NCI-H774 (cell line): ENCODE results near the gene ANAPC1.
"Not testable (repeated sequence)": the region's sequence is repeated elsewhere in the genome, so short reads cannot be mapped to it uniquely, and the experiment has no call there.

Experiments
- DNase-seq: peaks from one replicate; lab custom pipeline; 2025; lab: John Stamatoyannopoulos, UW

The ANAPC1 gene, protein sequence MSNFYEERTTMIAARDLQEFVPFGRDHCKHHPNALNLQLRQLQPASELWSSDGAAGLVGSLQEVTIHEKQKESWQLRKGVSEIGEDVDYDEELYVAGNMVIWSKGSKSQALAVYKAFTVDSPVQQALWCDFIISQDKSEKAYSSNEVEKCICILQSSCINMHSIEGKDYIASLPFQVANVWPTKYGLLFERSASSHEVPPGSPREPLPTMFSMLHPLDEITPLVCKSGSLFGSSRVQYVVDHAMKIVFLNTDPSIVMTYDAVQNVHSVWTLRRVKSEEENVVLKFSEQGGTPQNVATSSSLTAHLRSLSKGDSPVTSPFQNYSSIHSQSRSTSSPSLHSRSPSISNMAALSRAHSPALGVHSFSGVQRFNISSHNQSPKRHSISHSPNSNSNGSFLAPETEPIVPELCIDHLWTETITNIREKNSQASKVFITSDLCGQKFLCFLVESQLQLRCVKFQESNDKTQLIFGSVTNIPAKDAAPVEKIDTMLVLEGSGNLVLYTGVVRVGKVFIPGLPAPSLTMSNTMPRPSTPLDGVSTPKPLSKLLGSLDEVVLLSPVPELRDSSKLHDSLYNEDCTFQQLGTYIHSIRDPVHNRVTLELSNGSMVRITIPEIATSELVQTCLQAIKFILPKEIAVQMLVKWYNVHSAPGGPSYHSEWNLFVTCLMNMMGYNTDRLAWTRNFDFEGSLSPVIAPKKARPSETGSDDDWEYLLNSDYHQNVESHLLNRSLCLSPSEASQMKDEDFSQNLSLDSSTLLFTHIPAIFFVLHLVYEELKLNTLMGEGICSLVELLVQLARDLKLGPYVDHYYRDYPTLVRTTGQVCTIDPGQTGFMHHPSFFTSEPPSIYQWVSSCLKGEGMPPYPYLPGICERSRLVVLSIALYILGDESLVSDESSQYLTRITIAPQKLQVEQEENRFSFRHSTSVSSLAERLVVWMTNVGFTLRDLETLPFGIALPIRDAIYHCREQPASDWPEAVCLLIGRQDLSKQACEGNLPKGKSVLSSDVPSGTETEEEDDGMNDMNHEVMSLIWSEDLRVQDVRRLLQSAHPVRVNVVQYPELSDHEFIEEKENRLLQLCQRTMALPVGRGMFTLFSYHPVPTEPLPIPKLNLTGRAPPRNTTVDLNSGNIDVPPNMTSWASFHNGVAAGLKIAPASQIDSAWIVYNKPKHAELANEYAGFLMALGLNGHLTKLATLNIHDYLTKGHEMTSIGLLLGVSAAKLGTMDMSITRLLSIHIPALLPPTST (N-terminal part only)

DNA sequence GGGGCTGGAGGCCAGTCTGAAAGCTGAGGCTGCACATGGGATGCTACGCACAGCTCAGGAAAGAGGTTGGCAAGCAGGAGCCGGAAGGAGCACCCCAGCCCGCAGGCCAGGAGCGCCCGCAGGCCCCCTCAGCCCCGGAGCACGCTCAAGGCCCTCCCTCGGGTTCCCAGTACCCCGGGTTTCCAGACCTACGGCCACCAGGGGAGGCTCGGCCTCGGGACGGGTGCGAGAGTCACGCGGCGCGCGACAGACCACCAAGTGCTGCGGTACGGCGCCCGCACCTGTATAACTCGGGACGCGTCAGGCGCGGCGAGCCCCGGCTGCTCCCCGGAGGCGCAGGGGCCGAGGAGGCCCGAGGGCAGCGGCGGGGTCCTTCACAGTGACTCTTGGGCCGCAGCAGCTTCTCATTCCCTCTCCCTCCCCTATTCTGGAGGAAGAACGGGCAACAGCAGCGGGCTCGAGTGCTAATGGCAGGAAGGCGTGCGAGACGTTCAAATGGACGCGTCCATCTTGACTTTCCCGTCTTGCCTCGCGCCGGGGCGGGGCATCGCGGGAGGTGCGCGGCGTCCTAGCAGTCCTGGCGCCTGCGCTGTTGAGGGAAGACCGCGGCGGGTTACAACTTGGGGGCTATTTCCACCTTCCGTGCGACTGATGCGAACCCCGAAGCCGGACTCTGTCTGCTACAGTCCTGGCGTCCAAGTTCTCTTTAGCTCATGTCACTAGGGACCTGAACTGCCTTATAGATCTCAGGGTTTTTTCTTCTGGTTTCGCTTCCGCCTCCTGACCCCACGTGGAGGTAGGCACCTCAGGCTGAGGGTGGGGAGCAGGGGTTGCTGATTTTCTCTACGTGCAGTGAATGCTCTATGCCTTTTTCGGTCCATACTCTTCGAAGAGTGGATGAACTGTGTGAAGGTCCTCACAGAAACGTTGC, at the start of gene ANAPC1:
Gene ANAPC1, minus strand, starts transcription at position 533 of the 931 bp plus-strand sequence. CDS start 3,368 bp downstream, outside the sequence.
- peak; percentile 72 for DNase-seq

DNA sequence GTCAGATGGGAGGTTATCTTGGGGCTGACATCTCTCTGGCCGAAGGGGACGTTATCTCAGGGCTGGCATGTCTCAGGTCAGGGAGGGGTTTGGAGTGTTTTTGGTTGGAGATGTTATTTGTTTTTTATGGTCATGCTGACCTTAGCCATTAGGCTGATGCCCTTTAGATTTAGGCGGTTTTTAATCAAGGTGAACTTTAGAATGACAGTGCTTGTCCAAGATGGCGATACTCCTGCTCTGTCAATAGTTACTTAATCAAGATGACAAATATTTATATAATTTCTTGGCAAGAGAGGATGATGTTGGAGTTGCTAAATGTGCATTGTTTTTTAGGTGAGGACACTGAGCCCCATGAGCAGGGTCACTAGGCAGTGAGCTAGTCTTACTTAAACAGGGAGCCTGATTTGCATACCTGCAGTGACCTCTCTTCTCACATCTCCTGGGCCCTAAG, 48.9 kb upstream of the ANAPC1 start:
- no peak for DNase-seq

DNA sequence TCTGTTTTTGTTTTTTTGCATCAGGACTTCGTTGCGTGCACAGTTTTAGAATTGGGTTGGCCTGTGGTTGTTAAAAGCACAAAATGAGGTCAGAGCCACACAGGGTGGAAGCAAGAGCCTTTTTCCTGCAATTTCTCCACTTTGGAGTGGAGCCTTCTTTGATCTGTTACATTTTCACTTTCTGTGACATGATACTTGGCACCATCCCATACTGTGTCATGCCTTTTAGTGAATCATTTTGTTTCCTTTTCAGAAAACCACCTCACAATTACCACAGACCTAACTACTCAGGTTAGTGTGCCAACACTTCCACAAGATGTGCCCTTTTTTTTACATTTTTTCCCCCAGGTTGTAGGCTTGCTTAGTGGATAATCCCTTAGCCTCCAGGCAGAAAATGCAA, 46.9 kb upstream of the ANAPC1 start:
- DNase-seq = no peak

DNA sequence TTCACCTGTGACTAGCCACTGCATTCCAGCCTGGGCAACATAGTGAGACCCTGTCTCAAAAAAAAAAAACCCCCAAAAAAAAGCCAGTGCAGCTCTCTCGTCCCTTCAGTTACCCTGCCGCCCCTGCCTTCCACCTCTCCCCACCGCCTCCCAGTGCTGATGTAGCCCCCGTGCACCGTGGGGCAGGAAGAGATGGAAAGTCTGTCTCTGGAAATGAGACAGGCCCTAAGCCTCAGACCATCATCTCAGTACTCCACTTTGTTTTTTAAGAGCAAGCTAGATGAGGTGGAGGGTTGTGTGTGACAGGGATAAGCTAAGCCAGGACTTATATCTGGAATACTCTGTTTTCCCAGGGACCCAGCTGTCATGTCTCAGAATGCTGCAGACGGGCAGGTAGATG, 46.4 kb upstream of the ANAPC1 start:
- no peak for DNase-seq

DNA sequence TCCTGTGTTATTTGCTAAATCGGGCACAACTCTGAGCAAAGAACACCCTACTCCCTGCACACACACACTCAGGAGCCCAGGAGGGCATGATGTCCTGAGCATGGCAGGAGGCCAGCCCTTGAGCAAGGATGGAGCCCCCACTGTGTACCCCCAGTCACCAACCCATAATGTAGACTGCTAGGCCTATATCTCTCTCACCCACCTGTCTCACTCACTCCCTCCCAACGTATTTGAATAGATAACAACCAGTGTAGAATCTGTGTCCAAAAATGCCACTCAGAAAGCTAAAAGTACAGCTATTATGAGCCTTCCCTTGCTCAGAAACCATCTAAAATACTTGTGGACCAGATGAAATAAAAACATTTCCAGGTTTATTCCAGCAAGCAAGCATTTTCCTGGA, 43.7 kb upstream of the ANAPC1 start:
- DNase-seq = no peak

DNA sequence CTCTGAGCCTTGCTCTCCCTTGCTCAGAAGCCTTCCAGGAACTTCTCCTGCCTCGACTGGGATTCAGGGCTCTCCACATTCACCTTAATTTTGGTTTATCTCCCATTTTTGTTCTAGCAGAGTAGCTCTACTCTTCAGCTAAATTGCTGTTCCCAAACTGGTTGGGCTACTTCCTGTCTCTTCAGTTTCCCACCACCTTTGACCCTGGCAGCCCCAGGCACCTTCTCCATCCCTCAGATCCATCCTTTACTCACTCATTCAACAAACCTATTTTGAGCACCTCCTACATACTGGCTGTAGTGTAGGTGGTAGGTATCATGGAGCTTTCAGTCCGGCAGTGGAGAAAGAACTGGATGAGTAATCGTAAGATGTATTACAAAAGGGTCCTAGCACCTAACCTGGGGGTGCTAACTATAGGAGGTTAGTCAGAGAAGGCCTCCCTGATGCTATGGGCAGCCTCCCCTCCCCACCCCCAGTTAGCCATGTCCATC, 40.7 kb upstream of the ANAPC1 start:
- no peak for DNase-seq

DNA sequence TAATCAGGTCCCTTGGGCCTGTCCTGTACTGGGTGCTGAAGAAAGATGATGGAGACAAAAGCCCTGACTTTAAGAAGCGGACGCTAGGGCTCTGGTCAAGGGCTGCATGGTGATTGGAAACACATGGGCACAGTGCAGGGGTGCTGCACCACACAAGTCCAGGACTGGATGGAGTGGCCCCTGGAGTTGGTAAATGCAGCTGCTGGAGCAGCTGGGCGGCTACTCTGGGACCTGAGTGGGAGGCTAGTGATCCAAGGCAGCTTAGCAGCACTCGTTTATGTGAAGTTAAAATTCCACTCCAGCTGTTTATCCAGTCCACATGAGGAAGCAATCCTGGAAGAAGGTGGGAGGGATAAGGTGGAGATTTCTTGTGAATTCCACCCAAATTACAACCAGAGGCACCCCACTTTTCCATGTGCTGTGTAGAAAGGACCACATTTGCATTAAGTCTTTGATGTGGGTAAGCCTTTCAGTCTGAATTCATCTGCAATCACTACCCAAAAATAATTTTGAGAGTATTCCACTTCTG, 39.3 kb upstream of the ANAPC1 start:
- no peak for DNase-seq

DNA sequence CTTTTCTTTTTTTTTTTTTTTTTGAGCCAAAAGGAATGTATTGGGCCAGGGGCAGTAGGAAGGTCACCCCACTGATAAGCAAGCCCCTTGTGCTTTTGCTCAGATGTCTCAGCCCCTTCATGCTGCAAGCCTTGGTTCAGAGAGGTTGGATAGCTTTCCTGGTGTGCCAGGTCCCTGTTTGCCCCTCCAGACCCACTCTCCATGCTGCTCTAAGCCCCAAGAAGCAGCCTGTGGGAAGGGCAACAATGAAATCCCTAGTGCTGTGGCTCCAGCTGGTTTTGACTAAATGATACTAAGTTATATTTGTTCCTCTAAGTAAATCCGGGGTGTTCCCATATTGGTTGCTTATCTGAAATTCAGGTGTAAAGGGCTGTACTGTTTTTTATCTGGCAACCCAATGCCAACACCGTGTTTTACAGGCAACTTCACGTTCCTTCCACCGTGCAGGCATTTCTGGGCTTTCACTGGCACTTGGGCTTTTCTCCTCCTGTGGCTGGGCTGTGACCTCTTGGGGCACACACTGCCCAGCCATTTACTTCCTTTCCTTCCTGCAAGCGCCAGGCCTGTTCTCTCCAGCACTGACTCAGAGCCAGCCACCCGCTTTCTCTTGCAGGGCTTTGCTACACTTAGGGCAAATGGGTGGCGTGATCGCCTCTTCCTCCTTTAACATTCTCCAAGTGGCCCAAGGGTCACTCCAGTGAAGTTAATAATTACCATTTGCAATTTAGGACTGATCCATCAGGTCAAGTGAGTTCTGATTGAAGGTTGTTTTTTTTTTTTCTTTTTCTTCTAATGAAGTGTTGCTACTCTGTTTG, 36.0 kb upstream of the ANAPC1 start:
- DNase-seq = no peak

DNA sequence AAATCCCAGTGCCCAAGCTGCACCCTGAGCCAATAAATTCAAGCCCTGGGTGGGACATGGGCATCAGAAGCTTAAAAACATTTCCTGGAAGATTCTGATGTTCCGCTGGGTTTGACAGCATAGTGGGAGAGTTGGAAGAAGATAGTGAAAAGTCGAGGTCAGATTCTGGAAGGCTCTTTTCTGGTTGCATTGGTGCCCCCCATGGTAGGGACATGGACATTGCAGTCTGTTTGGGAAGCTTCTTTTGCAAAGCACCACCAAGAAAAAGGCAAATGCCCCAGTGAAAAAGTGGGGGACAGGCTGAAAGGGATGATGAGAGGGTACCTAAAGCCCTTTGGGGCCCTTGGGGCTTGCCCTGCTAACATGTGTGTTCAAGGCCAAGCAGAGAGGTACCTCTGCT, 35.4 kb upstream of the ANAPC1 start:
- no peak for DNase-seq

DNA sequence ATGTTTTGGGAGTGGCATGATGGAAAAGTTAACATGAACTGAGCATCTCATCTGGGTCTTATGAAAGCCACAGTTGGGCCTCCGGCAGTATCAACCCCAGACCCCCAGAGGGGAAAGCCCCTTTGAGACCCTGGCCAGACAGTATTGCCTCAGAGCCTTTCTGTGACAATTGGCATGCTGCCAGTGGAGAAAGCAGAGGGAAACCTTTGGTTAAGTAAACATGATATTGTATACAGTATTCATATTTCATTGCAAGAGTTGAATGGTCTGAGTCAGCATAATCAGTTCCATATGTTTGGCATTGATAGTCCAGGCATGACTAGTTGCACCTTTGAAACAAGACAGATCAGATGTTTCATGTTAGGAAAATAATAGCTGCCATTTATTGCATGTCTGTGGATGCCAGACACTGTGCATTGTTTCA, 34.4 kb upstream of the ANAPC1 start:
- DNase-seq = no peak

DNA sequence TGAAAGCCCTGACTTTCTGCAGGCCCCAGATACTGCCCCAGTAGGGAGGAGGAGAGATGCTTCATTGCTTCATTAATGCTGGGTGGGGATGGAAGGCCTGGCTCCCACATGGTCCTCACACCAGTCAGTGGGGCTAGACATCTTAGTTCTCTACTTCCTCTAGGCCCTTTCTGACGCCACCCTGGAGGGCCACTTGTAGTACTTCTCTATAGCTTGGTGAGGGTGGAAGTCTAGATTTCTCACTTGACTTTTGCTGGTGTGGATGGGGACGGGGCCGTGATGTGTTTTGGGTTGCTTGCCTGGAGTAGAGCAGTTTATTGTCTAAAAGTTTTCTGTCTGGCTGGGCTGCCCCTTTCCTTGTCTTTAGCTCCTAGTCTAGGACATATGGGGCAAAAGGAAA, 33.1 kb upstream of the ANAPC1 start:
- DNase-seq = no peak

DNA sequence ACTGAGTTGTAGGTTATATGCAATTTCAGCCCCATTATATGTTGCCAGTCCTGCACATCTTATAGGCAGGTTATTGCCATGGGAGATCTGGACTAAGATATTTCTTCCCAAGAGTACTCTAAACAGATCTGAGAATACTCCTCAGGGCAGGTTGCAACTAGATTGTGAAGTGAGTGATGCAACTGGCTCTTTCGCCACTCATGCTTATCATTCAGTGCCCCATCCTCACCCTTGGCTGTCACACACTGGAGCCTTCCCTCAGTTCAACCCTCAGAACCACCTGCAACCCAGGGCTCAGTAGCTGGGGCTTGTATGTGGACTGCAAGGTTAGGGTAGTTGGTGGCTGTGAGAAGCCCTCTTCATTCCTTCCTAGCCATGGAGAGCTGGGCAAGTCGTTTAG, 28.6 kb upstream of the ANAPC1 start:
- no peak for DNase-seq

DNA sequence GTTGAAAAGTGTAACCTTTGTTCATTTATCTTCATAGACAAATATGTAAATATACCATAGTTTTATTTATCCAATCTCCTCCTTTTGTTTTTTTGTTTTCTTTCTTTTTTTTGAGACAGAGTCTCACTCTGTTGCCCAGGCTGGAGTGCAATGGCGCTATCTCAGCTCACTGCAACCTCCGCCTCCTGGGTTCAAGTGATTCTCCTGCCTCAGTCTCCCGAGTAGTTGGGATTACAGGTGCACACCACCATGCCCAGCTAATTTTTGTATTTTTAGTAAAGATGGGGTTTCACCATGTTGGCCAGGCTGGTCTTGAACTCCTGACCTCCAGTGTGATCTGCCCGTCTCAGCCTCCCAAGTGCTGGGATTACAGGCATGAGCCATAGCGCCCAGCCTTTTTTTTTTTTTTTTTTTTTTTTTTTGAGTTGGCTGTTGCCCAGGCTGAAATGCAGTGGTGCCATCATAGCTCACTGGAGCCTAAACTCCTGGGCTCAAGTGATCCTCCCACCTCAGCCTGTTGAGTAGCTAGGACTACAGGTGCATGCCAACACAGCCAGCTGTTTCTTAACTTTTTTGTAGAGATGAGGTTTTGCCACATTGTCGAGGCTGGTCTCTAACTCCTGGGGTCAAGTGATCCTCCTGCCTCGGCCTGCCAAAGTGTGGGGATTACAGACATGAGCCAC, 27.4 kb upstream of the ANAPC1 start:
- DNase-seq = not testable (repeated sequence)

DNA sequence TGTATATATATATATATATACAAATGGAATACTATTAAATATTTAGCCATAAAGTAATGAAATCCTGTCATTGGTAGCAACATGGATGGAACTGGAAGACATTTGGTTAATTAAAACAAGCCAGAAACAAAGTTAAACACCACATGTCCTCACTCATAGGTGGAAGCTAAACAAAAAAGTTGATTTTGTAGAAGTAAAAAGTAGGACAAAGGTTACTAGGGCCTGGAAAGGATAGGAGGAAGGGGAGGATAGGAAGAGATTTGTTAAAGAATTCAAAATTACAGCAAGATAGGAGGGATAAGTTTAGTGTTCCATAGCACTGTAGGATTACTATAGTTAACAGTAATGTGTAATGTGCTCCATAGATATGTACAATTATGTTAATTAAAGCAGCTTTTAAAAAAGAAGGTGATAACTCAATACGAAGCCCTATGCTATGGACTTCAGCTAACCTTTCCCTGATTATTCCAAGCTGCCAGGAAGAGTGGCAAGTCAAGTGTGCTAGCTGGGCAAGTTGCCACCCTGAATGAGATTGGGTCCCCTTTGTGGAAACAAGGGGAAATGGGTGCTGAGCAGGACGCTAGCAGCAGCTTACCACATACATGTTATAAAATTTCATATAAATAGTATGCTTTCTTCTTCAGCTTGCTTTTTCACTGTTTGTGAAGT, 26.8 kb upstream of the ANAPC1 start:
- no peak for DNase-seq

DNA sequence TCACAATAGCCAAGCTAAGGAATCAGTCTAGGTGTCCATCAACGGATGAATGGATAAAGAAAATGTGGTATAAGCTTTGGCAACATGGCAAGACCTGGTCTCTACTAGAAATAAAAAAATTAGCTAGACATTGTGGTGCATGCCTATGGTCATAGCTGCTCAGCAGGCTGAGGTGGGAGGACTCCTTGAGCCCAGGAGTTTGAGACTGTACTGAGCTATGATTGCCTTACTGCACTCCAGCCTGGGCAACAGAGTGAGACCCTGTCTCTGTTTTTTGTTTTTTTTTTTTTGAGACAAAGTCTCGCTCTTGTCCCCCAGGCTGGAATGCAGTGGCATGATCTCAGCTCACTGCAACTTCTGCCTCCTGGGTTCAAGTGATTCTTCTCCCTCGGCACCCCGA, 26.0 kb upstream of the ANAPC1 start:
- not testable (repeated sequence) for DNase-seq

DNA sequence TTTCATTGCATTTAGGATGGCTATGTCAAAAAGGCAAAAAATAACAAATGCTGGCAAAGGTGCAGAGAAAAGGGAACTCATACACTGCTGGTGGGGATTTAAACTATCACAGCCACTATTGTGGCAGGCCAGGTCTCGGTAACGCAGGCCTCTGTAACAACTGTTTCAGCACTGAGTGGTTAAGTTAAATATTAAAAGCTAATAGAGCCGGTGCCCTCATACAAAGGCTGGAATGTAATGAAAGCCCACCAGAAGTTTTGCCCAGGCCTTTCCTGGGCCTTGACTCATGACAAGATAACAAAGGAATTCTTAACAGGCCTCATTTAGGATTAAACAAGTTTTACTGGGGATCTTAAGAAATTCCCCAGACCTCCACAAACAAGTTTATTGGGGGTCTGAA, 25.1 kb upstream of the ANAPC1 start:
- DNase-seq = no peak

DNA sequence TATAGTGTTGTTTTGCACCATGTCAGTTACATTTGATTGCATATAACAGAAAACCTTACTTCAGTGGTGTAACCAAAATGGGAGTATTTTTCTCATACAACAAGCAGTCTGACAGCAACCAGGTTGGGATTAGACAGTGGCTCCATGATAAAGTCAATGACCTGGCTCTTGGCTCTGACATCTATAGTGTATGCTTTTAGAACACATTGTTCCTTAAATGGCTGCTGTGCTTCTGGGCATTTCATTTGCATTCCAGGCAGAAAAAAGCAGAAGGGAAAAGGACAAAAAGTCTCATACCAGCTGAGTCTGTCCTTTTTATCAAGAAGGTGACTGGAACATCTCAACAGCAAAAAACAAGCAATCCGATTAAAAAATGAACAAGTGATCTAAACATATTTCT, 24.6 kb upstream of the ANAPC1 start:
- no peak for DNase-seq

DNA sequence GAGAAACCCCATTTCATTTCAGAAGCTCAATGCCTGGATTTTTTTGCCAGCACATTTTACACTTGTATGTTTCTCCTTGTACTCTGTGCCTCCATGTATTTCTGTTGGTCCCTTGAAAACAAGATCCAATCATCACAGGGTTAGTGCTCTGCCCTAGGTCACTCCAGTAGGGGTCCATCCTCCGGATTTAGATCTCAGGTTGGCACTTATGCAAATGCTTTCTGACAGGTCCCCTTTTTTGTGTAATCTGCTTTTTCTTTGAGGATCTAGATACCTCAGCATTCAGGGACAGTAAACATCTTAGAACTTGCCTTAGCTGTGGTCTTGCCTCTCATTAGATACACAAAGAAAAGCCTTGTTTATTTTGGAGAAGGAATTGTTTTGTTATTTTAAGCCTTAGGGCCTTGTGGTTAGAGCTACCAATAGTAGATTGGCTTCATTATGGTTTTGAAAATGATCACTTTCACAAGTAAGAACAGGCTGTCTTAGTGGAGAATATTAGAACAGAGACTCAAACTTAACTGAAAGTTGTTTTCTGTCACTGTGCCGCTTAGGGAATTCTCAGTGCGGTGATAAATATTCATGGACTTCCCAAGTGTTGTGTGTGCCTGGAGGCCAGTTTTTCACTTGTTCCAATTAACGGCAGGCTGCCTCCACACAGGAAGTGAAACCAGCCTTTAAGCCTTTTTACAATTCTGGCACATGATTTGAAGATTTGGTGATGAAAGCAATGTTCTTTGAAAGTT, 22.2 kb upstream of the ANAPC1 start:
- no peak for DNase-seq
